ENCODE data around the gene ATP5F1D. TPM values are rescaled to one million over a fixed set of nuclear protein-coding genes. Genes with fewer than 3 reads are reported as not detected.

ATP5F1D gene
- total RNA-seq, 2 experiments from 2014 or later: 193 to 194 TPM

GRCh38 chr19:1278713-1279660 is 37.4 kb downstream of the ATP5F1D start:
- CTCF ChIA-PET: interaction anchor here (0.7 to 2.7 kb wide), 9 partner anchors 10 to 126 kb away, joined by 3 to 10 read pairs (median 3); partner anchors contain the start of gene CIRBP
- POLR2A ChIA-PET: interaction anchor here (1.5 kb wide), 1 partner anchor 212 kb away, joined by 4 read pairs; the partner anchor contains the start of gene REEP6

GRCh38 chr19:1279782-1280341 is 38.3 kb downstream of the ATP5F1D start:
- POLR2A ChIA-PET: interaction anchor here (1.5 kb wide), 1 partner anchor 211 kb away, joined by 4 read pairs; the partner anchor contains the start of gene REEP6
- CTCF ChIA-PET: interaction anchor here (0.5 to 2.7 kb wide), 13 partner anchors 11 to 738 kb away, joined by 3 to 10 read pairs (median 3); partner anchors contain the start of gene CIRBP

GRCh38 chr19:1280636-1281568 is 39.4 kb downstream of the ATP5F1D start:
- CTCF ChIA-PET: interaction anchor here (0.6 to 2.7 kb wide), 5 partner anchors 12 to 737 kb away, joined by 3 to 8 read pairs (median 3); partner anchors contain the start of gene CIRBP
- POLR2A ChIA-PET: no interaction called here

- ChIA-PET CTCF (no interaction called here), POLR2A (no interaction called here)
These were observed 40.2 kb downstream of the ATP5F1D start for GRCh38 chr19:1281569-1282287.

GRCh38 chr19:1282588-1283206 is 41.1 kb downstream of the ATP5F1D start:
- CTCF ChIA-PET: interaction anchor here (0.6 kb wide), 1 partner anchor 481 kb away, joined by 3 read pairs; no protein-coding TSS in a partner anchor
- POLR2A ChIA-PET: no interaction called here

- CTCF ChIA-PET: no interaction called here
These were observed 41.8 kb downstream of the ATP5F1D start for GRCh38 chr19:1283207-1283916.

GRCh38 chr19:1283917-1284292 is 42.4 kb downstream of the ATP5F1D start:
- POLR2A ChIA-PET: interaction anchor here (1.3 kb wide), 1 partner anchor 15 kb away, joined by 3 read pairs; no protein-coding TSS in a partner anchor
- CTCF ChIA-PET: no interaction called here

More at GRCh38 chr19:1283207-1283916, 41.8 kb downstream of the ATP5F1D start:
- POLR2A ChIA-PET: no interaction called here

- ChIA-PET POLR2A (interaction anchor here (0.6 to 1.3 kb wide), 2 partner anchors 16 to 44 kb away, joined by 3 to 4 read pairs; no protein-coding TSS in a partner anchor), CTCF (no interaction called here)
These were observed 42.9 kb downstream of the ATP5F1D start for GRCh38 chr19:1284293-1284978.

GRCh38 chr19:1284979-1285736 is 43.6 kb downstream of the ATP5F1D start:
- ChIA-PET CTCF (no interaction called here), POLR2A (interaction anchor here (0.6 to 1.3 kb wide), 2 partner anchors 16 to 43 kb away, joined by 3 to 4 read pairs; no protein-coding TSS in a partner anchor)

- ChIA-PET CTCF (interaction anchor here (0.9 kb wide), 1 partner anchor 41 kb away, joined by 3 read pairs; no protein-coding TSS in a partner anchor), POLR2A (no interaction called here)
These were observed 44.3 kb downstream of the ATP5F1D start, which contains the start of gene EFNA2 for GRCh38 chr19:1285737-1286360. TSS of gene EFNA2 (plus strand) at chr19:1285873. CDS start at chr19:1286169, 296 bp downstream.

- ChIA-PET CTCF (interaction anchor here (0.9 kb wide), 1 partner anchor 42 kb away, joined by 3 read pairs; no protein-coding TSS in a partner anchor), POLR2A (no interaction called here)
These were observed 45.2 kb downstream of the ATP5F1D start for GRCh38 chr19:1286487-1287353.

GRCh38 chr19:1287354-1288225 is 46.0 kb downstream of the ATP5F1D start:
- CTCF ChIA-PET: interaction anchor here (1.1 kb wide), 1 partner anchor 47 kb away, joined by 3 read pairs; no protein-coding TSS in a partner anchor
- POLR2A ChIA-PET: no interaction called here

GRCh38 chr19:1288226-1288612 is 46.7 kb downstream of the ATP5F1D start:
- CTCF ChIA-PET: interaction anchor here (1.1 kb wide), 1 partner anchor 46 kb away, joined by 3 read pairs; no protein-coding TSS in a partner anchor
- POLR2A ChIA-PET: no interaction called here
